ENCODE results near the gene EPS8L3. TPM values are rescaled to one million over a fixed set of nuclear protein-coding genes. Genes with fewer than 3 reads are reported as not detected.

The EPS8L3 gene
- total and polyA plus RNA-seq, 10 of the 15 experiments (the other 5 are each of a cell fraction or from before 2014, with no cell fraction given) = not detected

GRCh38 chr1:109728870-109729269, 34.9 kb downstream of the EPS8L3 start:
- in situ Hi-C loops (cut with MboI) = no loop called here
- no peak for ATAC-seq
- BruUV-seq (replicated peaks) = no TSS peak
- no peaks in the 10 kb centered on the region for H3K79me2 ChIP-seq (ENCODE audit: control insufficient read depth, insufficient read depth, low read length)
- no peak for FAIRE-seq
- CTCF ChIA-PET = interaction anchor here (0.7 kb wide), 1 partner anchor 89 kb away, joined by 3 read pairs; no protein-coding TSS in a partner anchor
- no peak for DNase-seq (ENCODE audit: low read depth, low spot score)
- H3K27me3 ChIP-seq (replicated peaks in 1 of 2; ENCODE audit: control insufficient read depth in 2 of 2, insufficient read depth in 2 of 2, low read length in 1 of 2) = no peaks in the 10 kb centered on the region; a peak in 1 of 4 replicates
- intact Hi-C loops (cut with micrococcal nuclease; ENCODE audit: unreplicated experiment) = no loop called here
- no peaks in the 10 kb centered on the region for H3K4me1 ChIP-seq (ENCODE audit: control insufficient read depth, insufficient read depth, low read length)
- no peak overlapping the region for H3K27ac ChIP-seq (ENCODE audit: control insufficient read depth, insufficient read depth)
- WGBS (ENCODE audit: insufficient coverage, insufficient replicate concordance, low lambda C conversion rate, missing lambda C conversion rate) = 45% methylated on average over 7 of the region's 7 CpGs
- H3K9ac ChIP-seq (ENCODE audit: control insufficient read depth, insufficient read depth, low read length) = no peak overlapping the region
- POLR2A ChIA-PET = no interaction called here
- H2AFZ ChIP-seq (ENCODE audit: control insufficient read depth, low read depth, low read length) = no peak overlapping the region
- RAD21 ChIA-PET (ENCODE audit: unreplicated experiment) = no interaction called here
- H4K20me1 ChIP-seq (ENCODE audit: control insufficient read depth, insufficient read depth) = no peaks in the 10 kb centered on the region
- no peak overlapping the region for H3K4me2 ChIP-seq (ENCODE audit: control insufficient read depth, insufficient read depth)
- H3K36me3 ChIP-seq (ENCODE audit: control insufficient read depth in 2 of 2, insufficient read depth in 2 of 2, low read length in 1 of 2) = no peaks in the 10 kb centered on the region
- H3K4me3 ChIP-seq = no peak overlapping the region
- SMC1A ChIA-PET (ENCODE audit: uncharacterized antibody, unreplicated experiment) = no interaction called here
- H3K9me3 ChIP-seq (replicated peaks; ENCODE audit: control insufficient read depth, insufficient read depth, low read length) = no peaks in the 10 kb centered on the region
- TF ChIP-seq YY1 (IDR thresholded peaks at IDR 0.05; ENCODE audit: low read depth, low read length) (no peak), ZNF592 (IDR thresholded peaks at IDR 0.05) (no peak), PBX3 (IDR thresholded peaks at IDR 0.05; ENCODE audit: insufficient replicate concordance, low read depth, low read length) (no peak), NR2C2 (IDR thresholded peaks at IDR 0.05; ENCODE audit: borderline replicate concordance, control insufficient read depth, insufficient read length, low read depth) (no peak), HCFC1 (IDR thresholded peaks at IDR 0.05; ENCODE audit: low read length) (no peak), RAD51 (IDR thresholded peaks at IDR 0.05) (no peak), HSF1 (IDR thresholded peaks at IDR 0.05; ENCODE audit: low read depth, low read length) (no peak), FOXM1 (IDR thresholded peaks at IDR 0.05; ENCODE audit: low read depth, low read length) (no peak), GABPA (IDR thresholded peaks at IDR 0.05; ENCODE audit: low read depth) (no peak), RUNX3 (IDR thresholded peaks at IDR 0.05; ENCODE audit: low read length) (no peak), SUPT20H (IDR thresholded peaks at IDR 0.05; ENCODE audit: borderline replicate concordance, control insufficient read depth, low read depth, low read length) (no peak)
- TF ChIP-seq, protein P1, sequence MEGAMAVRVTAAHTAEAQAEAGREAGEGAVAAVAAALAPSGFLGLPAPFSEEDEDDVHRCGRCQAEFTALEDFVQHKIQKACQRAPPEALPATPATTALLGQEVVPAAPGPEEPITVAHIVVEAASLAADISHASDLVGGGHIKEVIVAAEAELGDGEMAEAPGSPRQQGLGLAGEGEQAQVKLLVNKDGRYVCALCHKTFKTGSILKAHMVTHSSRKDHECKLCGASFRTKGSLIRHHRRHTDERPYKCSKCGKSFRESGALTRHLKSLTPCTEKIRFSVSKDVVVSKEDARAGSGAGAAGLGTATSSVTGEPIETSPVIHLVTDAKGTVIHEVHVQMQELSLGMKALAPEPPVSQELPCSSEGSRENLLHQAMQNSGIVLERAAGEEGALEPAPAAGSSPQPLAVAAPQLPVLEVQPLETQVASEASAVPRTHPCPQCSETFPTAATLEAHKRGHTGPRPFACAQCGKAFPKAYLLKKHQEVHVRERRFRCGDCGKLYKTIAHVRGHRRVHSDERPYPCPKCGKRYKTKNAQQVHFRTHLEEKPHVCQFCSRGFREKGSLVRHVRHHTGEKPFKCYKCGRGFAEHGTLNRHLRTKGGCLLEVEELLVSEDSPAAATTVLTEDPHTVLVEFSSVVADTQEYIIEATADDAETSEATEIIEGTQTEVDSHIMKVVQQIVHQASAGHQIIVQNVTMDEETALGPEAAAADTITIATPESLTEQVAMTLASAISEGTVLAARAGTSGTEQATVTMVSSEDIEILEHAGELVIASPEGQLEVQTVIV (IDR thresholded peaks at IDR 0.05; ENCODE audit: borderline replicate concordance, partially characterized antibody) = no peak
- TF ChIP-seq, protein P2, sequence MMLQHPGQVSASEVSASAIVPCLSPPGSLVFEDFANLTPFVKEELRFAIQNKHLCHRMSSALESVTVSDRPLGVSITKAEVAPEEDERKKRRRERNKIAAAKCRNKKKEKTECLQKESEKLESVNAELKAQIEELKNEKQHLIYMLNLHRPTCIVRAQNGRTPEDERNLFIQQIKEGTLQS (IDR thresholded peaks at IDR 0.05; ENCODE audit: borderline replicate concordance, extremely low read depth, low read depth, low read length) = no peak

Measured in GM12878 (cell line).